Embryonic facial prominence (tissue), 1 donor: ENCODE measurements around the gene HSDL2.
"Not testable (repeated sequence)": the region's sequence is repeated elsewhere in the genome, so short reads cannot be mapped to it uniquely, and the experiment has no call there.

Experiments
- DNase-seq: peaks from one replicate; pipeline ENCODE4 v3.0.0-alpha.2; 2016; ENCODE audit errors: extremely low spot score

The HSDL2 gene

GRCh38 chr9:112396872-112397271, 17.0 kb downstream of the HSDL2 start:
- no peak for DNase-seq

- DNase-seq, result no peak
Measured at GRCh38 chr9:112401175-112401815, 21.4 kb downstream of the HSDL2 start.

- DNase-seq, result no peak
Measured at GRCh38 chr9:112403614-112404201, 23.8 kb downstream of the HSDL2 start.

- no peak for DNase-seq
Measured at GRCh38 chr9:112404508-112404932, 24.6 kb downstream of the HSDL2 start.

GRCh38 chr9:112408275-112408674, 28.4 kb downstream of the HSDL2 start:
- DNase-seq, result no peak

GRCh38 chr9:112408819-112409218, 28.9 kb downstream of the HSDL2 start:
- no peak for DNase-seq

GRCh38 chr9:112409758-112410157, 29.9 kb downstream of the HSDL2 start:
- no peak for DNase-seq

GRCh38 chr9:112411626-112412027, 31.7 kb downstream of the HSDL2 start:
- DNase-seq, result no peak

GRCh38 chr9:112413728-112414127, 33.8 kb downstream of the HSDL2 start:
- DNase-seq, result not testable (repeated sequence)

GRCh38 chr9:112420208-112420607, 40.3 kb downstream of the HSDL2 start:
- DNase-seq, result no peak

- no peak for DNase-seq
Measured at GRCh38 chr9:112421771-112422222, 41.9 kb downstream of the HSDL2 start.

- DNase-seq, result no peak
Measured at GRCh38 chr9:112422417-112423148, 42.7 kb downstream of the HSDL2 start.

- no peak for DNase-seq
Measured at GRCh38 chr9:112430006-112430522, 50.2 kb downstream of the HSDL2 start.

- DNase-seq, result no peak
Measured at GRCh38 chr9:112433499-112434392, 53.8 kb downstream of the HSDL2 start.

GRCh38 chr9:112434487-112434886, 54.6 kb downstream of the HSDL2 start:
- no peak for DNase-seq

GRCh38 chr9:112437406-112437805, 57.5 kb downstream of the HSDL2 start:
- DNase-seq, result no peak

- DNase-seq, result no peak
Measured at GRCh38 chr9:112439171-112439570, 59.3 kb downstream of the HSDL2 start.

- DNase-seq, result no peak
Measured at GRCh38 chr9:112439825-112440224, 59.9 kb downstream of the HSDL2 start.

- no peak for DNase-seq
Measured at GRCh38 chr9:112443200-112443599, 63.3 kb downstream of the HSDL2 start.

- DNase-seq, result no peak
Measured at GRCh38 chr9:112443636-112444035, 63.7 kb downstream of the HSDL2 start.

GRCh38 chr9:112445196-112445595, 65.3 kb downstream of the HSDL2 start:
- DNase-seq, result no peak

- DNase-seq, result no peak
Measured at GRCh38 chr9:112446080-112446479, 66.2 kb downstream of the HSDL2 start.
